Measurements from ENCODE around the gene ESYT2. TPM values are rescaled to one million over a fixed set of nuclear protein-coding genes. Genes with fewer than 3 reads are reported as not detected.
A peak's percentile ranks its signal among the peaks of the same experiment; 100 is the strongest.

Gene ESYT2
- total RNA-seq, 1 experiment from 2014 or later: 68.2 TPM

DNA sequence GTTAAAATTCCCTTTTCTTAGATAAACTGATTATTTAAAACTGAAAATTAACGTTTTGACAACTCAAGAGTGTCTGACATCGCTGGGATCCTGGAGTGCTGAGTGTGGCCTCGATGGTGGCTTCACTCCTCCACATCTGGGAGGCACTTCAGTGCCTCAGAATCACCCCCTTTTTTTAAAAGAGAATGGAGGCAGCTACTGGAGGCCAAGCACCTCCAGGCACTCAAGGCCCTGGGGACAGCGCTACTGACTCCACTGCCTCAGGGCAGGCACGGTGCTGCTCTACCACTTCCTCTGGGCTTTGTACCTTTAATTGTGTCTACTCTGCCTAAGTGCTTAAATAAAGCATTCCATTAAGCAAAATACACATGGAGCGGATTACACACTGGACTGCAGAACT, 97.5 kb downstream of the ESYT2 start:
- no peaks in the 10 kb centered on the region for H3K9me3 ChIP-seq (ENCODE audit: control insufficient read depth in 1 of 2, insufficient read depth in 1 of 2, low read depth in 1 of 2, low read length in 2 of 2)
- H2AFZ ChIP-seq (ENCODE audit: low read depth, low read length, poor library complexity, severe bottlenecking): no peak overlapping the region
- no peaks in the 10 kb centered on the region for H3K27me3 ChIP-seq (ENCODE audit: insufficient read depth, low read length)
- TF ChIP-seq EGR1 (IDR thresholded peaks at IDR 0.05; ENCODE audit: low read depth): no peak
- no peak for TF ChIP-seq ZFX (IDR thresholded peaks at IDR 0.05)
- no peak for TF ChIP-seq POLR2AphosphoS5 (IDR thresholded peaks at IDR 0.05; ENCODE audit: low read depth, low read length)
- TF ChIP-seq POLR2A (IDR thresholded peaks at IDR 0.05; ENCODE audit: borderline replicate concordance, extremely low read depth, insufficient read depth, insufficient read length): no peak
- no peak for TF ChIP-seq SP1 (IDR thresholded peaks at IDR 0.05; ENCODE audit: low read depth)
- TF ChIP-seq EZH2 (IDR thresholded peaks at IDR 0.05): no peak
- TF ChIP-seq FOSL1 (IDR thresholded peaks at IDR 0.05; ENCODE audit: low read depth): no peak
- TF ChIP-seq SRF (IDR thresholded peaks at IDR 0.05; ENCODE audit: low read depth): no peak
- TF ChIP-seq ZNF274 (IDR thresholded peaks at IDR 0.05; ENCODE audit: low read depth, low read length): no peak
- no peak for TF ChIP-seq JUND (IDR thresholded peaks at IDR 0.05)
- TF ChIP-seq, protein P1, sequence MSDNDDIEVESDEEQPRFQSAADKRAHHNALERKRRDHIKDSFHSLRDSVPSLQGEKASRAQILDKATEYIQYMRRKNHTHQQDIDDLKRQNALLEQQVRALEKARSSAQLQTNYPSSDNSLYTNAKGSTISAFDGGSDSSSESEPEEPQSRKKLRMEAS (IDR thresholded peaks at IDR 0.05): no peak
- TF ChIP-seq, protein P2, sequence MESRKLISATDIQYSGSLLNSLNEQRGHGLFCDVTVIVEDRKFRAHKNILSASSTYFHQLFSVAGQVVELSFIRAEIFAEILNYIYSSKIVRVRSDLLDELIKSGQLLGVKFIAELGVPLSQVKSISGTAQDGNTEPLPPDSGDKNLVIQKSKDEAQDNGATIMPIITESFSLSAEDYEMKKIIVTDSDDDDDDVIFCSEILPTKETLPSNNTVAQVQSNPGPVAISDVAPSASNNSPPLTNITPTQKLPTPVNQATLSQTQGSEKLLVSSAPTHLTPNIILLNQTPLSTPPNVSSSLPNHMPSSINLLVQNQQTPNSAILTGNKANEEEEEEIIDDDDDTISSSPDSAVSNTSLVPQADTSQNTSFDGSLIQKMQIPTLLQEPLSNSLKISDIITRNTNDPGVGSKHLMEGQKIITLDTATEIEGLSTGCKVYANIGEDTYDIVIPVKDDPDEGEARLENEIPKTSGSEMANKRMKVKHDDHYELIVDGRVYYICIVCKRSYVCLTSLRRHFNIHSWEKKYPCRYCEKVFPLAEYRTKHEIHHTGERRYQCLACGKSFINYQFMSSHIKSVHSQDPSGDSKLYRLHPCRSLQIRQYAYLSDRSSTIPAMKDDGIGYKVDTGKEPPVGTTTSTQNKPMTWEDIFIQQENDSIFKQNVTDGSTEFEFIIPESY (IDR thresholded peaks at IDR 0.05; ENCODE audit: extremely low read depth, insufficient replicate concordance, low read length): no peak
- TF ChIP-seq, protein P3, sequence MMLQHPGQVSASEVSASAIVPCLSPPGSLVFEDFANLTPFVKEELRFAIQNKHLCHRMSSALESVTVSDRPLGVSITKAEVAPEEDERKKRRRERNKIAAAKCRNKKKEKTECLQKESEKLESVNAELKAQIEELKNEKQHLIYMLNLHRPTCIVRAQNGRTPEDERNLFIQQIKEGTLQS (IDR thresholded peaks at IDR 0.05): no peak
- TF ChIP-seq ELF1 (IDR thresholded peaks at IDR 0.05; ENCODE audit: borderline replicate concordance, low read depth): no peak
- TF ChIP-seq YY1 (IDR thresholded peaks at IDR 0.05; ENCODE audit: extremely low read depth, insufficient replicate concordance, low read depth, low read length): no peak
- no peak for TF ChIP-seq SIN3A (IDR thresholded peaks at IDR 0.05; ENCODE audit: low read depth)
- no peak for TF ChIP-seq CBX3 (IDR thresholded peaks at IDR 0.05; ENCODE audit: low read depth)
- TF ChIP-seq, protein P4, sequence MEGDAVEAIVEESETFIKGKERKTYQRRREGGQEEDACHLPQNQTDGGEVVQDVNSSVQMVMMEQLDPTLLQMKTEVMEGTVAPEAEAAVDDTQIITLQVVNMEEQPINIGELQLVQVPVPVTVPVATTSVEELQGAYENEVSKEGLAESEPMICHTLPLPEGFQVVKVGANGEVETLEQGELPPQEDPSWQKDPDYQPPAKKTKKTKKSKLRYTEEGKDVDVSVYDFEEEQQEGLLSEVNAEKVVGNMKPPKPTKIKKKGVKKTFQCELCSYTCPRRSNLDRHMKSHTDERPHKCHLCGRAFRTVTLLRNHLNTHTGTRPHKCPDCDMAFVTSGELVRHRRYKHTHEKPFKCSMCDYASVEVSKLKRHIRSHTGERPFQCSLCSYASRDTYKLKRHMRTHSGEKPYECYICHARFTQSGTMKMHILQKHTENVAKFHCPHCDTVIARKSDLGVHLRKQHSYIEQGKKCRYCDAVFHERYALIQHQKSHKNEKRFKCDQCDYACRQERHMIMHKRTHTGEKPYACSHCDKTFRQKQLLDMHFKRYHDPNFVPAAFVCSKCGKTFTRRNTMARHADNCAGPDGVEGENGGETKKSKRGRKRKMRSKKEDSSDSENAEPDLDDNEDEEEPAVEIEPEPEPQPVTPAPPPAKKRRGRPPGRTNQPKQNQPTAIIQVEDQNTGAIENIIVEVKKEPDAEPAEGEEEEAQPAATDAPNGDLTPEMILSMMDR (IDR thresholded peaks at IDR 0.05 in 2 of 3, conservative IDR thresholded peaks at IDR 0.05 in 1 of 3; ENCODE audit: borderline replicate concordance in 1 of 3, insufficient read depth in 1 of 3, low read depth in 2 of 3, low read length in 2 of 3): no peak
- TF ChIP-seq RAD21 (IDR thresholded peaks at IDR 0.05; ENCODE audit: low read depth): no peak
- TF ChIP-seq EZH2phosphoT487 (IDR thresholded peaks at IDR 0.05; ENCODE audit: borderline replicate concordance): no peak
- H3K79me2 ChIP-seq (ENCODE audit: insufficient read depth, low read length): no peaks in the 10 kb centered on the region
- no peak overlapping the region for H3K4me3 ChIP-seq (replicated peaks in 1 of 2; ENCODE audit: low read depth in 1 of 2, low read length in 2 of 2)
- H3K4me1 ChIP-seq (ENCODE audit: control insufficient read depth in 1 of 2, insufficient read depth in 2 of 2, low read length in 2 of 2): no peaks in the 10 kb centered on the region
- intact Hi-C loops (cut with micrococcal nuclease): no loop called here
- ATAC-seq: no peak
- no peaks in the 10 kb centered on the region for H3K9me2 ChIP-seq (ENCODE audit: insufficient read depth)
- peaks cover 5% of the 10 kb centered on the region in 2 experiments; a peak in 3 of 4 replicates for H3K36me3 ChIP-seq (ENCODE audit: control insufficient read depth in 1 of 2, insufficient read depth in 2 of 2, low read length in 2 of 2)
- no peak overlapping the region for H3K27ac ChIP-seq (ENCODE audit: low read depth, low read length)
- ChIA-PET POLR2A (no interaction called here), RAD21 (ENCODE audit: low non-redundant PET in 1 of 2, low total read pairs in 2 of 2, uncharacterized antibody in 2 of 2, unreplicated experiment in 2 of 2) (no interaction called here), CTCF (no interaction called here)
- BruUV-seq (replicated peaks): TSS peak; percentile 41
- no peaks in the 10 kb centered on the region for H4K20me1 ChIP-seq (ENCODE audit: insufficient read depth)
- H3K9ac ChIP-seq (ENCODE audit: low read length): no peak overlapping the region
- H3K4me2 ChIP-seq (ENCODE audit: low read length): no peak overlapping the region
- no peak for DNase-seq (ENCODE audit: low read depth, low spot score)

Data from HCT116 (cell line).